GM12864 (cell line): Measurements from ENCODE around the gene TRABD2B.

ENCODE experiments used
- DNase-seq: peaks from one replicate; pipeline ENCODE4 v3.0.0-alpha.2; 2011; ENCODE audit warnings: low read depth
- H3K4me3 ChIP-seq: 2 replicates; pipeline ENCODE4 v1.5.1; 2011; ENCODE audit warnings: mild to moderate bottlenecking, low read depth, low read length, control low read depth
- CTCF ChIP-seq: IDR thresholded peaks from 2 replicates; pipeline ENCODE4 v1.5.1; 2011; ENCODE audit warnings: low read depth, mild to moderate bottlenecking, moderate library complexity, low read length, control low read depth, inconsistent platforms; ENCODE audit errors: missing control alignments

TRABD2B gene

DNA sequence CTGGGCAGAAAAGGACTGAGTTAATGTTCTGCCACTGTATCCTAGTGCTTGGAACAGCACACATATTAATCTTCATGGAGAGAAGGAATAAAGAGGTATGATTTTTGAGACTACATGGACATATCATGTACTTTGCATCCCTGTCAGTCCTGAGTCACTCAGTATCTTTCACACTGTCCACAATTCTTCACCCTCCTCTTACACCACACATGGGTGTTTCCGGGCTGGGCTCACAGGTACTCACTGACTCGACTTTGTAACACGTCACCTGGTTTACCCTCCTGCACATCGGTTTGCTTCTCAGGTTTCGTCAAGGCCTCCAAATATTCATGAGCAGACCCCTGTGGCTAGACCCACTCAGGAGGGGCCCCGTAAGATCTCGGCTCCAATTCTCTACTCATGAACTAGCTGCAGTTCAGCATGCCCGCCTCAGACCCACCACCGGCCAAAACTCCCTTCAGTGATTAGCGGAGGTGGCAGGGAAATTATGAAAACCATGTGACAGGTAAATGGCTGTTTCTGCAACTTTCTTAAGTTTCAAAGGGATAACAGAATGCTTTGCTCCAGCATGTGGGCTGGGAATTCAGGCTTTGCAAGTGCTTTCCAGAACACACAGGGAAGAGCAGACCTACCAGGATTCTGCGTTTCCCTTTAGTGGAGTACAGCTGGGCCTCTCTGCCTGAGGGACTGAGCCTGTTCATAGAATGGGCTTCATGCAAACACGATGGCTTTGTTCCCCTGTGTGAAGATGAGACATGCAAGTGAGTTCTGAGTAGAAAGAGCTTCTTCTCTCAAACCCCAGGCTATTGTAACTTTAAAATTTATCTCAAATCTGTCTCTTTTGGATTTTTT, 31.3 kb upstream of the TRABD2B start:
- no peak for DNase-seq
- TF ChIP-seq CTCF, result no peak
- H3K4me3 ChIP-seq, result no peak overlapping the region

DNA sequence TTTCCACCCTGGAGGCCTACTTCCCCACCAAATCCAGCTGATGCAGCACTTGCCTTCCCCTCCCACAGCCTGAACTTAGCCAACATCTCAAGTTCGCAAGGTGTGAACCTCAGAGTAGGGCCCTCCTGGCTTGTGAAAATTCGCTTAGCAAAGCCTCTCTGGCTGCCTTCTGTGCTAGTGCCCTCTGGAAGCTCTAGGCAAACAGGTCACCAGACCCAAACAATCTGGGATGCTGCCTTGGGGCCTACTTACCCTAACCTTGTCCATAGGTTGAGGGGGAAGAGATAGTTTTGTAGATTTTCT, 30.3 kb upstream of the TRABD2B start:
- H3K4me3 ChIP-seq, result no peak overlapping the region
- TF ChIP-seq CTCF, result no peak
- DNase-seq, result no peak

GRCh38 chr1:48026701-48027532, 29.7 kb upstream of the TRABD2B start:
- no peak for TF ChIP-seq CTCF
- no peak for DNase-seq
- no peak overlapping the region for H3K4me3 ChIP-seq

DNA sequence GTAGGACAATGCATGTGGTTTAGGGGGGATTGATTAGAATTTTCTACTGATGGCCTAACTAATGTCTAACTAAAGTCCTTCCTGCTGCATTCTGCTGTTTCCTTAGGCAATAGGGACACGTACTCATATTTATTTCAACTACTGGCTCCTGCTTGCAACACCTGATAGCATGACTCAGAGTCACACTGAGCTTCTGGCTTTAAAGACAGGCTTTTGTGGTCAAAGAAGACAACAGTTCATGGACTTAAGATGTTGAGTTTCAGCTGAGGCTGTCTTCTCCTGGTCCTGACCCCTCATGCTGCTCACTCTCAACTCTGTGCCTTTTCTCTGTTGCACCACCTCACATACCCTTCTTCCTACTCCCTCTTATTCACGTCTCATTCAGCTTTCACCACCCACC, 29.1 kb upstream of the TRABD2B start:
- DNase-seq, result no peak
- TF ChIP-seq CTCF, result no peak
- H3K4me3 ChIP-seq, result no peak overlapping the region

- DNase-seq, result no peak
- no peak overlapping the region for H3K4me3 ChIP-seq
- TF ChIP-seq CTCF, result no peak
Observed at GRCh38 chr1:48025076-48025475, 27.9 kb upstream of the TRABD2B start.

GRCh38 chr1:48023488-48023887, 26.3 kb upstream of the TRABD2B start:
- H3K4me3 ChIP-seq, result no peak overlapping the region
- TF ChIP-seq CTCF, result no peak
- DNase-seq, result no peak
